Hepatocyte (in vitro differentiated cells): Measurements from ENCODE around the gene SLC9A5. TPM values are rescaled to one million over a fixed set of nuclear protein-coding genes. Genes with fewer than 3 reads are reported as not detected.

Experiments used
- DNase-seq: peaks from one replicate; pipeline ENCODE4 v3.0.0-alpha.2; 2016; ENCODE audit warnings: low spot score
- H2AFZ ChIP-seq: fragments of 200-600 bp; sonication (generic); 2 replicates; pipeline ENCODE4 v1.6.0; 2016; ENCODE audit warnings: antibody characterized with exemption, mild to moderate bottlenecking
- H3K27ac ChIP-seq: fragments of 200-600 bp; sonication (generic); 2 replicates; pipeline ENCODE4 v1.5.1; 2016; ENCODE audit warnings: mild to moderate bottlenecking
- H3K27me3 ChIP-seq: fragments of 200-600 bp; sonication (generic); 2 replicates; pipeline ENCODE4 v1.6.1; 2016
- H3K36me3 ChIP-seq: fragments of 200-600 bp; sonication (generic); replicated peaks from 2 replicates; pipeline ENCODE4 v1.5.1; 2016; ENCODE audit warnings: low read depth; ENCODE audit not compliant: insufficient read depth
- H3K4me1 ChIP-seq: fragments of 200-600 bp; sonication (generic); 2 replicates; pipeline ENCODE4 v1.5.1; 2016; ENCODE audit warnings: mild to moderate bottlenecking, moderate library complexity; ENCODE audit not compliant: insufficient read depth
- H3K4me2 ChIP-seq: fragments of 200-600 bp; sonication (generic); 2 replicates; pipeline ENCODE4 v1.6.0; 2016
- H3K4me3 ChIP-seq: fragments of 200-600 bp; sonication (generic); 2 replicates; pipeline ENCODE4 v1.5.1; 2016; ENCODE audit warnings: mild to moderate bottlenecking
- H3K79me2 ChIP-seq: fragments of 200-600 bp; sonication (generic); 2 replicates; pipeline ENCODE4 v1.6.0; 2017; ENCODE audit warnings: mild to moderate bottlenecking
- H3K9me2 ChIP-seq: fragments of 200-600 bp; sonication (generic); replicated peaks from 2 replicates; pipeline ENCODE4 v1.6.0; 2017; ENCODE audit warnings: mild to moderate bottlenecking; ENCODE audit not compliant: insufficient read depth
- H3K9me3 ChIP-seq: fragments of 200-600 bp; sonication (generic); 2 replicates; pipeline ENCODE4 v1.5.1; 2016; ENCODE audit warnings: low read depth, mild to moderate bottlenecking
- H4K20me1 ChIP-seq: fragments of 200-600 bp; sonication (generic); 2 replicates; pipeline ENCODE4 v1.6.0; 2016; ENCODE audit warnings: mild to moderate bottlenecking; ENCODE audit not compliant: insufficient read depth, poor library complexity, severe bottlenecking
- EZH2 ChIP-seq: fragments of 200-600 bp; sonication (generic); IDR thresholded peaks from 2 replicates; pipeline ENCODE4 v1.6.1; 2016; ENCODE audit warnings: antibody characterized with exemption, mild to moderate bottlenecking, borderline replicate concordance
- EZH2phosphoT487 ChIP-seq: fragments of 200-600 bp; sonication (generic); IDR thresholded peaks from one replicate; pipeline ENCODE4 v1.6.1; 2018; ENCODE audit warnings: antibody characterized with exemption, mild to moderate bottlenecking, low read depth, moderate library complexity; ENCODE audit not compliant: unreplicated experiment, severe bottlenecking
- WGBS: methylation state at CpG from one replicate; pipeline ENCODE4 v1.1.6; 2016; ENCODE audit warnings: low lambda C conversion rate; ENCODE audit errors: missing lambda C conversion rate; 5-methylcytosine and 5-hydroxymethylcytosine counted together
- polyA plus RNA-seq: library from polyadenylated mRNA; unstranded; fragments of >200 nt; fragmentation: Nextera tagmentation; extraction: Ambion mirVana; gene quantifications from 2 replicates; pipeline ENCODE4 v1.2.1, GENCODE V29; 2016
- total RNA-seq: library from RNA; depleted of rRNA; stranded (reverse); fragments of >200 nt; gene quantifications from 2 replicates; pipeline ENCODE4 v1.2.3, GENCODE V29; 2014
- TF ChIP-seq, protein P1 (sequence below): fragments of 200-600 bp; sonication (generic); IDR thresholded peaks from 2 replicates; pipeline ENCODE4 v1.5.1; 2016; ENCODE audit warnings: antibody characterized with exemption, mild to moderate bottlenecking; ENCODE audit not compliant: poor library complexity

The SLC9A5 gene
- total and polyA plus RNA-seq, 2 experiments from 2014 or later = 1.4 to 1.5 TPM

DNA sequence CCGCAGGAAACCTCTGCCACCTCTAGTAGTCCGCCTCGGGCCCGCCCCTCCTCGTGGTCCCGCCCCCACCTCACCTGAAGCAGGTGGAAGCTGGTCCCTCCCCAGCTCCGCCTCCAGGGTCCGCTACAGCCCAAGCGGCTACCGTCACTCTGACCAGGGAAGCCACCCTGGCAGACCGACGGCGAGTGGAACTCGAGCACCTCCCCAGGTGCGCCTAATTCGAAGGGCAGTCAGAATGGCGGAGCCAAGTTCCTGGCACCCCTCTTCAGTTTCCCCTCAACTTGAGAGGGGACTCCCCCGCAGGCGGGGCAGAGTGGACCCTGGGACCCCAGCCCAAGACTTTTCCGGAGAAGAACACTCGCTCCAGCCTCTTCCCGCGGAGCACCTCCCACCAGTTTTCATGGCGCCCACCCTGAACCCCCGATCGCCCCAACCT is 2.0 kb upstream of the SLC9A5 start:
- H3K4me2 ChIP-seq = peak overlapping the region; percentile 99
- peak overlapping the region; percentile 86 for H3K4me3 ChIP-seq
- peaks cover 28% of the 10 kb centered on the region for H3K27me3 ChIP-seq
- 2% methylated on average over 23 of the region's 26 CpGs for WGBS
- TF ChIP-seq EZH2phosphoT487 (no peak), EZH2 (no peak)
- TF ChIP-seq, protein P1, sequence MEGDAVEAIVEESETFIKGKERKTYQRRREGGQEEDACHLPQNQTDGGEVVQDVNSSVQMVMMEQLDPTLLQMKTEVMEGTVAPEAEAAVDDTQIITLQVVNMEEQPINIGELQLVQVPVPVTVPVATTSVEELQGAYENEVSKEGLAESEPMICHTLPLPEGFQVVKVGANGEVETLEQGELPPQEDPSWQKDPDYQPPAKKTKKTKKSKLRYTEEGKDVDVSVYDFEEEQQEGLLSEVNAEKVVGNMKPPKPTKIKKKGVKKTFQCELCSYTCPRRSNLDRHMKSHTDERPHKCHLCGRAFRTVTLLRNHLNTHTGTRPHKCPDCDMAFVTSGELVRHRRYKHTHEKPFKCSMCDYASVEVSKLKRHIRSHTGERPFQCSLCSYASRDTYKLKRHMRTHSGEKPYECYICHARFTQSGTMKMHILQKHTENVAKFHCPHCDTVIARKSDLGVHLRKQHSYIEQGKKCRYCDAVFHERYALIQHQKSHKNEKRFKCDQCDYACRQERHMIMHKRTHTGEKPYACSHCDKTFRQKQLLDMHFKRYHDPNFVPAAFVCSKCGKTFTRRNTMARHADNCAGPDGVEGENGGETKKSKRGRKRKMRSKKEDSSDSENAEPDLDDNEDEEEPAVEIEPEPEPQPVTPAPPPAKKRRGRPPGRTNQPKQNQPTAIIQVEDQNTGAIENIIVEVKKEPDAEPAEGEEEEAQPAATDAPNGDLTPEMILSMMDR = peak; percentile 22
- no peaks in the 10 kb centered on the region for H4K20me1 ChIP-seq
- peaks cover 26% of the 10 kb centered on the region for H3K4me1 ChIP-seq
- peak overlapping the region; percentile 91 for H2AFZ ChIP-seq
- peak; percentile 91 for DNase-seq
- peak overlapping the region; percentile 91 for H3K27ac ChIP-seq
- H3K79me2 ChIP-seq = peaks cover 16% of the 10 kb centered on the region
- no peaks in the 10 kb centered on the region for H3K9me3 ChIP-seq
- no peaks in the 10 kb centered on the region for H3K9me2 ChIP-seq
- no peaks in the 10 kb centered on the region for H3K36me3 ChIP-seq

DNA sequence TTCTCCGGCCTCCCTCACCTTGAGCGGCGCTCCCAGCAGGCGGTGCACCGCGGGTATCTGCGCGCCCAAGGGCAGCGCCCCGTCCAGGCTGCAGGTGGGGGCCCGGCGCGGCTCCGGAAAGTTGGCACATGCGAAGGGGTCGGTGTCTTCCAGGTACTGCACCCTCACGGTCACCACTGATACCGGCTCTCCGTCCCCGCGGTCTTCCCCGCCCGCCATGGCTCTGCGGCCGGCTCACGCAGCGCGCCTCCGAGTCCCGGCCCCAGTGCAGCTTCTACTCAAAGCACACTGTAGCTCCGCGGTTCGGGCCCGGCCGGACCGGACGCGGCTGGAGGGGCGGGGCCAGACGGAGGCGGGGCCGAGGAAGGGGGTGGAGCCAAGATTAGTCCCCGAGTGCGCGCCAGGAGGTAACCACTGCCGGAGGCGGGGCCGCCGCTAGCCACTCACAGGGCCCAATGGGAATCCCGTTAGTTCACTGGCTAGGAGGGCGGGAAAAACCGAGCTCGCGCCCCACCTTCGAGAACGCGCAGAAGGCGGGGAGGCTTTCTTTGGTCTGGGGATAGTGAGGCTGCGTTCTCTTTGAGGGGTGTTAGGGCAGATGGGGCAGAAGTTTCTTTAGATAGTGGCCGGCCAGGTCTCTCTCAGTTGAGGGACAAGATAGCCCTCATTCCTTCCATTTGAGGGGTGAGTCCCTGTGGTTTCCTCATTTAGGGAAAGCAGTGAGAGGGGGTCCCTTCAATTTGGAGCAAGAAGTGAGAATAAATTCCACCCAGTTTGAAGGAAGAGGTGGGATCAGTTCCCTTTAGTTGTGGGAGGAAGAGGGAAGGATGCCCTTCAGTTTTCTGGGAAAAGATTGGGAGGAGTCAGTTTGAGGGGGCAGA is 1.3 kb upstream of the SLC9A5 start, which contains the start of gene FHOD1:
FHOD1 (minus strand) TSS at position 290 of the 881 bp plus-strand sequence; CDS start at position 219, 71 bp downstream.
- DNase-seq = peak; percentile 97
- TF ChIP-seq EZH2 (no peak), EZH2phosphoT487 (no peak)
- TF ChIP-seq, protein P1 = no peak
- Histone ChIP-seq H3K27me3 (peaks cover 28% of the 10 kb centered on the region), H3K79me2 (peaks cover 13% of the 10 kb centered on the region), H3K4me1 (peaks cover 26% of the 10 kb centered on the region), H3K36me3 (no peaks in the 10 kb centered on the region), H2AFZ (peak within 1 kb of the TSS; percentile 91), H4K20me1 (no peaks in the 10 kb centered on the region), H3K9me2 (no peaks in the 10 kb centered on the region), H3K27ac (peak within 1 kb of the TSS; percentile 91), H3K4me2 (peak within 1 kb of the TSS; percentile 99), H3K9me3 (no peaks in the 10 kb centered on the region), H3K4me3 (peak within 1 kb of the TSS; percentile 86)
- WGBS = 2% methylated on average over 55 of the region's 60 CpGs

DNA sequence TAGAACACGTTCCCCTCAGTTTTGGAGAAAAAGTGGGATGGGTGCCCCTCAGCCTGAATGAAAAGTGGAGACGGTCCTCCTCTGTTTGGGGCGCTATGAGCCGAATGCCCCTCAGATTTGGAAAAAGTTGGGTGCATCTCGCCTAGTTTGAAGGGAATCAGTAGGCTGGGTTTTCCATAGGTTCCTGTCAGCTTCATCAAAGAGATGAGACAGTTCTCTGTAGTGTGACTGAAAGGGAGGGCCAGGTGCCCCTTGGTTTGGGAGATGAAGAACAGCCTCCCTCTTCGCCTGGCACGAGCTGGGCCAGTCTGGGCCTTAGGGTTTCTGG is 742 bp upstream of the SLC9A5 start:
- Histone ChIP-seq H2AFZ (peak overlapping the region; percentile 56), H3K27ac (no peak overlapping the region)
- 17% methylated on average over 7 of the region's 7 CpGs for WGBS

More for the DNA sequence above, 742 bp upstream of the SLC9A5 start:
- Histone ChIP-seq H3K9me2 (no peaks in the 10 kb centered on the region), H3K9me3 (no peaks in the 10 kb centered on the region), H4K20me1 (no peaks in the 10 kb centered on the region), H3K27me3 (peaks cover 28% of the 10 kb centered on the region), H3K4me1 (peaks cover 26% of the 10 kb centered on the region), H3K36me3 (no peaks in the 10 kb centered on the region), H3K4me3 (peak overlapping the region; percentile 70), H3K79me2 (peaks cover 9% of the 10 kb centered on the region), H3K4me2 (peak overlapping the region; percentile 99)
- TF ChIP-seq, protein P1 = no peak
- TF ChIP-seq EZH2 (no peak), EZH2phosphoT487 (no peak)
- no peak for DNase-seq
